ENCODE measurements around the gene CHRNA9. TPM values are rescaled to one million over a fixed set of nuclear protein-coding genes. Genes with fewer than 3 reads are reported as not detected.

CHRNA9 gene
- total RNA-seq, 1 donor from 2014 or later = 10.1 TPM

DNA sequence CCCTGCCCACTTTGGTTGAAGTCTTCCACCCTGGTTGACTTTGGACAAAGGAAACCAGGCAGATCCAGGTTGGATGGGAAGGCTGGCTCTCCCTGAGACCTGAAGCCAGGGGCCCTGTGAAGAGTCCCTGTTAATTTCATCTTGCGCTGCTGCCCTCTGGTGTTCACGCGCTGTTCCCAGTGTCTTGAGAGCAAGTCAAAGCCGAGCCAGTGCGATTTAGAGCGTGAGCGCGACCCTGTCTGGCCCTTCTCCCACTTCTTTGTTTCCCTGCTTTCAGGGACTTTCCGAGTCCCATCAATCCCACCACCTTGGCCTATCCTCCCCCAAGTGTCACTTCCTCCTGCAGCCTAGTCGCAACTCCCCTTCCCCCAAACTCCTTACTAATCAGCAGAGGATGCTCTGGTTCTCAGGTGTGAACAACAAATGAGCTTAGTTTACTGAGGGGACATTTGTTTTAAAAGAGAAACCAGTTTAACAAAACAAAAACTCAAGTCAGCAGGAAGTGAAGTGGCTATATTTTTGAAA is 25.8 kb upstream of the CHRNA9 start:
- peak; percentile 86 for DNase-seq (ENCODE audit: low spot score)

DNA sequence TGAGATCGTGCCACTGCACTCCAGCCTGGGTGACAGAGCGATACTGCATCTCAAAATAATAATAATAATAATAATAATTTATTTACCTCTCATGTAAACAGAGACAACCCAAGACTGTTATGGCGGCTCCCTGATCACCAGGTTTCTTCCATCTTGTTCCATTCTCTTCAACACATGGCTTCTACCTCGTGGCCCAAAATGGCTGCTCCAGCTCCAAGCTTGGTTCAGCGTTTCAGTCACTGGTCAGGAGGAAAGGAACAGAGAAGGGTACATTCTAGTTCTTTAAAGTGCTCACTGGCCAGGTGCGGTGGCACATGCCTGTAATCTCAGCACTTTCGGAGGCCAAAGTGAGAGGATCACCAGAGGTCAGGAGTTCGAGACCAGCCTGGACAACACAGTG is 24.9 kb upstream of the CHRNA9 start:
- DNase-seq (ENCODE audit: low spot score) = no peak

DNA sequence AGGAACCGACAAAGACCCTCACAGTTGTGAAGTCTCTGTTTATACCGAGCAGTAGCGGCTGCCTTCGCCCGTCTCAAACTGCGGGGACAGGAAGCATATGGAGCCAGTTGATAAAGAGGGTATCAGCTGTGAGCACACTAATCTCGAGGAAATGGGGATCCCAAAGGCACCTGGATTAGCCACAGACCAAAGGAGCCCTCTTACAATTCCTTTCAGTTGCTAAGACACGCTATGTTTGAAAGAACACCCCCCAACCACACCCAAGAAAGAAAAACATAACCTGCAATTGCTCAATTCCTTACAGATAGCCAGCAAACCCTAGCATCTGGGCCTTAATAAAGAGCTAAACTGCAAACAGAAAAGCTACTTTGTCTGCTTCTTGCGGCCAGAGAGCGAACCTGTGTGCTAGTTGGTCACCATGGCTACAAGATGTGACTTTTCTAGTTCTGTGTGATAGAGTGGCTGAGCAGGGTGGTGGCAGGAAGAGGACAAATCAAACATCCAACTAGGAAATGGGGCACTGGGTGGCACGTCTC is 23.3 kb upstream of the CHRNA9 start:
- DNase-seq (ENCODE audit: low spot score) = peak; percentile 28

DNA sequence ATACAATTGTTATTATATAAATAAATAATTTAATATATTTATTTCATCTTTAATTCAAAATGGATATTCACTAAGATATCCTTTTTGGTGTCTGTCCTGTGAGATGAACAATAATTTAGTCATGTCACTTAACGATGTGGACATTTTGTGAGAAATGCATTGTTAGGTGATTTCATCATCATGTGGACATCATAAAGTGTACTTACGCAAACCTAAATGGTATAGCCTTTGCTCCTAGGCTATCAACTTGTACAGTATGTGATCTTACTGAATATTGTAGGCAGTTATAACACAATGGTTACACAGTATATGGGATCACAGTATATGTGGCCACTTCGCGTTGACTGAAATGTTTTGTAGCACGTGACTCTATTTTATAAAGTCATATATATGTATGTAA is 20.2 kb upstream of the CHRNA9 start:
- no peak for DNase-seq (ENCODE audit: low spot score)

DNA sequence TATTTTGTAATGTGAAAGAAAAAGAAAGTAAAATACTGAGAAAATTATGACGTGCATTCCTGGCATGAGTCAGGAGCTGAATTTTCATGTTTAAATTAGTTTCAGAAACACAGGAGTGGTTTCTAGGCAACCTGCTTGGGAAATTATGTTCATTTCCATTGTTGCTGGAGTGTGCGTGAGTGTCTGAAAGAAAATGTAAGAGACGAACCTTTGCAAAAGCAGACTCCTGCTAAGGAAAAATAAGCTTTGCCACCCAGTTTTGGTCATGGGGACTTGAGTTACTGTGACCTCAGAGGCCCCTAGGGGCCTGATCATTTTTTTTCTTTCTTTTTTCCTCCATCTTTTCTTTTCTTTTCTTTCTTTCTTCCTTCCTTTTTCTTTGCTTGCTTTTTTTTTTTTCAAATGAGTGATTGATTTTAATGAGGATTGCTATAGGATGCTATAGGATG is 18.8 kb upstream of the CHRNA9 start:
- DNase-seq (ENCODE audit: low spot score) = peak; percentile 79

DNA sequence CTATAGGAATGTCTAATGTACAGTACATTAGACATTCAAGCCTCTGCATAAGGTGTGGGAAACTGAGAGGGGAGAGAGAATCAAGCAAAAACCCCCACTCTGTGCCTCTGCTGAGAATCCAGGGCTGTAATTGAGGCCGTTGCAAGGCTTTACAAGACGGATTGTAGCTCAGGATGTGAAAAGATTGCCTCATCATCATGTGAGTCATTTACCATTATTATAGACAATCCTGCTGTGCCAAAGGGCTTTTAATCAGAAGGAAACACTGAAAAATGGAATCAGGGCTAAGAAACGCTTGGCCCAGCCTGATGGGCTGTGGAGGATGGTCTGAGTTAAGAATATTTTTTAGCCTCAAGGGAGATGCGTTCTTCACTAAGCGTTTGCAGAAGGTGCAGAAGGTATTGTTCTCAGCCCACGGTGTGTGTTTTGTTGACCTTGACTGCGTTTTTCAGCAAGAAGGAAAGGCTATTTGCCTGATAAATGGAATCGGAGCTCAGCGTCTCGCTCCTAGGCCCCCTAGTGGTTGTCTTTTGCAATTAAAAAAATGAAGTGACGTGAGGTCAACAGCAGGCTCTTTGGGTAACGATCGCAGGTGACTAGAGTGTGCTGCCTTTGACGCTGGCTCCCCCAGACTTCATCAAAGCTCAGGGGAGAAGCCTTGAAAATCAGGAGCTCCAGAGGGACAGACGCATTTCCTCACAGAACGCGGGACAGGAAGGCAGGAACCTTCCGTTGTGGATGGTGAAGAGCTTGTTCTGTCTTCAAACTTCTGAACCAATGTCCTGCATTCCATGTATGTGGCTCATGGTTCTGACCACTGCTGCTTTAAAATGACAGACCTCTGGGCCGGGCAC is 18.1 kb upstream of the CHRNA9 start:
- DNase-seq (ENCODE audit: low spot score) = peak; percentile 84

DNA sequence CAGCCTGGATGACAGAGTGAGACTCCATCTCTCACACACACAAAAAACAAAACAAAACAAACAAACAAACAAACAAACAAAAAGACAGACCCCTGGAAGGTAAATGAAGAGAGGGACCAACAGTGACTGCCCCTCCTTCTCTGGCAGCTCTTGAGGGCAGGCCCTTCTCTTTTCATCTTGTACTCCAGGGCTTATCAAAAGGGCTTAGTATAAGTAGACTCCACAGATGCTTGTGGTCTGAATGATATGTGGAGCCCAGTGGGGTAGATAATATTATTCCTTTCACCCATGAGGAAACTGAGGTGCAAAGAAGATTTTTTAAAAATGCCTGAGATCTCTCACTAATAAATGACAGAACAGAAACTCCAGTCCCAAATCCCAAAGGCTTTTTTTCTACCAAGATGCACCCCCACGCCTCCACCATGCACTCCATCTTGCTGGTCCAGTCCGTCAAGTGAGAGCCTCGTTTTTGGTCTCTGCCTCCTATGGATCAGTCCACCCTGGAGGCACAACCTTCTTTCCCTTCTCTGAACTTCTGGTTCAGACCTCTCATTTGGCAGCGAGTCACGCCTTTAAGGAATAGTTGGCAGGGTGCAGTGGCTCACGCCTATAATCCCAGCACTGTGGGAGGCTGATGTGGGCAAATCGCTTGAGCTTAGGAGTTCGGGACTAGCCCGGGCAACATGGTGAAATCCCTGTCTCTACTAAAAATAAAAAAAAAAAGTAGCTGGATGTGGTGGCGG is 17.0 kb upstream of the CHRNA9 start:
- DNase-seq (ENCODE audit: low spot score) = peak; percentile 40

DNA sequence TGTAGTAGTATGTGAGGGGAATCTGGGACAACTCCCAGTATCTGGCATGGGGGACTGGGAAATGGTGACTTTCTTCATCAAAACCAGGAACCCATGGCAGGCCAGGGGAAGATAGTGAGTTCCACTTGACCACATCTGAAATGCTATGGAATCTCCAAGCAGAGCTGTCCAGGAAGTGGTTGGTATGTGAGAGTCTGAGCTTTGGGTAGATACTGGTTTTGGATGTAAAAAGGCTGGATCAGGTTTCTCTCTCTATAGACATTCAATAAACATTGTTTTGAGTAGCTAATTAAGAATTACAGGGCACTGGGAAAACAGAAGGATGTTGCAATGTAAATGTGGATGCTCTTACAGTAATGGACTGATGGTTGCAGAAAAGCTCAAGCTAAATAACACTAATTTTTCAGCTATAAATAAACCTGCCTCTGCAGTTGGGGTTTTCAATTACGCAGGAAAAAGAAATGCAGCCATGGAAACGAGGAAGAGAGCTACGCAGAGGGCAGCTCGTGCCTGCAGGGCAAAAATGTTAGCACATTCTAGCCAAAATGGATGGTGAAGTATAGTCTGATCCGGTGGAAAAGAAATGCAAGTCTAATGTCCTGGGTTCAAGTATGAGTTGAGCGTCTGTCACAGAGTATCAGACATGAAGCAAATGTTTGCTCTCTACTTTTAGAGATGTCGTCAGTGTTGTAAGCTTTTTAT is 13.4 kb upstream of the CHRNA9 start:
- peak; percentile 48 for DNase-seq (ENCODE audit: low spot score)

DNA sequence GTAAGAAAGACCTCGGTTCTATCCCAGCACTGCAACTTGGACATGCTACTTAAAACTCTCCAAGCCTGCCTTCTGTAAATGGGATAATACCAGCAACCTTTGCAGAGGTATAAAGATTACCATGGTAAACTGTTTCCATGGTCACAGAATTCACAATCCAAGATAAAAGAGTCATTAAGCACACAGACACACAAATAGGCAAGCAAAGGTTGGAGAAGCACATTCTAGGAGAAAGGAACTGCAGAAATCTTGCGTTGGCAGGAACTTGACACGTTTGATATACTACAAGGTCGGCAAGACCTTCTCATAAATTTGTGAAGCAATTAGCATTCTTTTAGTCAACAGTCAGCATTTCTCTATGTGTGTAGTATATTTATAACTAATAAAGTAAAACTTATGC is 12.3 kb upstream of the CHRNA9 start:
- DNase-seq (ENCODE audit: low spot score) = peak; percentile 30

DNA sequence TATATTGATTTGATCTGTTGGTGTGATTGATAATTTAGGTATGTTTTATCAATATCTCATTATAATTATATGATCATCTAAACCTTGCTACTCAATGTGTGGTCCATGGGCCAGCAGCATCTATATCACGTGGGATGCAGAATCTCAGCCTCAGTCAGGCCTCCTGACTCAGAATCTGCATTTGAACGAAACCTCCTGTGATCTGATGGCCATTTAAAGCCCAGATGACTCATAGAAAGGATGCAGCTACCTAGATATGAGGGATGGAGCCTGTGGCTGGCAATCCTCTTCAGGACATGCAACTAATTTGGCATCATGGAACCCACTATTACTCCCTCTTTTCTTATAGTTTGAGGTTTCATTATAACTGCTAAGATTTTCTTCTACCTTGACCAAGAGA is 11.3 kb upstream of the CHRNA9 start:
- DNase-seq (ENCODE audit: low spot score) = no peak

DNA sequence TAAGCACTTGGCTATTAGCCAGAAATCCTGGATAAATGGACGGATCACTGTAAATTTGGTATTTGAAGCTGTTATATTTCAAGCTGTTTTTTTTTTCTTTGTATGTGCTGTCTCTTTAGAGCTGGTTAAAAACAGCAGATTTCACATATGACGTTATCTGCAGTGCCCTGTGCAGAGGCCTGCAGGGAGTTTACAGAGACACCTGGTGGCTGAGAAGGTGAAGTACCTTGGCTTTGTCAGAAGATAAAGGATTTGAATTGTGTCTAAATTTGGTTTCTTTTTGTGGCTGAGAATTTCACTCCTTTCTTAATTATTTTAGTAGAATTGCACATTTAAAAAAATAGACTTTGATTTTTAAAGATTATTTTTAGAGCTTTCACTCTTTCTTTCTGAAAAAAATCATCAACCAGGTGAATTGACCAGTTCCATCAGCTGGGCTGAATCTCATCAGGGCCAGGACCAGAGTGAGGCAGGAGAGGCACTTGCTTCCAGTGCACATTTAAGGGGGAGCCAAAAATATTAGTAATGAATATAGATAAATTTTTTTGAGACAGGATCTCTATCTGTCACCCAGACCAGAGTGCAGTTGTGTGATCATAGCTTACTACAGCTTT is 9.6 kb upstream of the CHRNA9 start:
- DNase-seq (ENCODE audit: low spot score) = peak; percentile 82

DNA sequence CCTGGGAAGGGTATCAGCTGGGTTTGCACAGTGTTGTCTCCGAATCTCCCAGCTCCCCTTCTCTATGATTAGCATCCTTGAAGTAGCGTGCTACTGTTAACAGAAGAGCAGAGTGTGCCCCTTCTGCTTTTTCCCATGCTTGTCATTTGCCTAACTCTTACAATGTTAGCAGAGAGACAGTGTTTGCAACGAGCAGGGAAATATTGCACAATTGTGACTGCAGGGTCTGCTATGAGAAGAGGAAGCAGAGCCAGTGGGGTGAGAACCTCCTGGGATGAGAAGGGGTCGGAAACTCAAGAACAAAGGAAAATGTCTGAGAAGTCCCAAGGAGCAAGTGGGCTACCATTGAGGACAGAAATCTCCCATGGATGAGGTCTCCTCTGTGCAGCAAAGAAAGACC is 7.8 kb upstream of the CHRNA9 start:
- DNase-seq (ENCODE audit: low spot score) = peak; percentile 63

DNA sequence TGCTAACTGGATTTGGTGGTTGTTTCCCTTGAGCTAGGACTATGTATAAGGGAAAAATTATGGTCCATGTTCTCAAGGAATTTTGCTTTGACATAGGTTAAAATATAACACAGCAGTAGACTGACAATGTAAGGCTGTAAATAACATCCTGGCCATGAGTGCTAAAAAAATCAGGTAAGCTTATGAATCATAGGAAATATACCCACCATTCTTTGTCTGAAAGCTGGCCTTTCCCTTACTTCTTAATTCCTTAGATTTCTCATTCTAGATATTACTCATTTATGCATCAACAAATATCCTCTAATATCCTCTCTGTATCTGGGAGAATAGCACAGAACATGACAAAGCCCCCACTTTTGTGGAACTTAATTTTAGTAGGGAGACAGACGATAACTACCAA is 6.8 kb upstream of the CHRNA9 start:
- DNase-seq (ENCODE audit: low spot score) = no peak

DNA sequence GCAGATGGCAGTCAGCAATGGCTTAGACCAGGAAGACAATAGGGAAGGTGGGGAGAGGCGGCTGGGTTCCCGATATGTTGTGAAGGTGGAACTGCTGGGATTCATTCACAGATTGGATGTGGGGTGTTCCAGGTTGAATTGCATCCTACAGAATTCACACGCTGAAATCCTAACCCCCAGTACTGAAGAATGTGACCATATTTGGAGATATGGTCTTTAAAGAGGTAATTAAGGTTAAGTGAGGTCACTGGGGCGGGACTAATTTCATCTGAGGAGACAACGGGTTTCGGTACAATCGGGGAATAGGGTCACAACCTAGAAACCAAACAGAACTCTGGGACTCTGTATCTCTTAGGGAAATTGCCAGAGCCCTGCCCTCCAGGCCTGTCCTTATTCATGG is 5.3 kb upstream of the CHRNA9 start:
- DNase-seq (ENCODE audit: low spot score) = no peak

DNA sequence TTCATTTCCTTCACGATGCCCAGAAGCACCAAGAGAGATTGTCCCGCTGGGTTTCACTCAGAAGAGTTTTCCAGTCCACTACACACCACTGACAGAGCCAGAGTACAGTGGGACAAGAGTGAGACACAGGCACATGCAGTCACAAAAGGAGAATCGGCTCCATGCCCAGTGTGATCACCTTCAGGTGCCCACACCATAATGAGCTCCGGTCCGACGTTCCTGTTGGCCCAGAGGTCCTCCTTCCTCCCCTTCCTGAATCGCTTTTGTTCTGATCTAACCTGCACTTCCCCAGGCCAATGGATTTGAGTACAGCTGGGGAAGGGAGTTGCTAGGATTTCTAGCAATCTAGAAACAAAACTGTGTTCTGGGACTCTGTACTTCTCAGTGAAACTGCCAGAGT is 4.6 kb upstream of the CHRNA9 start:
- no peak for DNase-seq (ENCODE audit: low spot score)

DNA sequence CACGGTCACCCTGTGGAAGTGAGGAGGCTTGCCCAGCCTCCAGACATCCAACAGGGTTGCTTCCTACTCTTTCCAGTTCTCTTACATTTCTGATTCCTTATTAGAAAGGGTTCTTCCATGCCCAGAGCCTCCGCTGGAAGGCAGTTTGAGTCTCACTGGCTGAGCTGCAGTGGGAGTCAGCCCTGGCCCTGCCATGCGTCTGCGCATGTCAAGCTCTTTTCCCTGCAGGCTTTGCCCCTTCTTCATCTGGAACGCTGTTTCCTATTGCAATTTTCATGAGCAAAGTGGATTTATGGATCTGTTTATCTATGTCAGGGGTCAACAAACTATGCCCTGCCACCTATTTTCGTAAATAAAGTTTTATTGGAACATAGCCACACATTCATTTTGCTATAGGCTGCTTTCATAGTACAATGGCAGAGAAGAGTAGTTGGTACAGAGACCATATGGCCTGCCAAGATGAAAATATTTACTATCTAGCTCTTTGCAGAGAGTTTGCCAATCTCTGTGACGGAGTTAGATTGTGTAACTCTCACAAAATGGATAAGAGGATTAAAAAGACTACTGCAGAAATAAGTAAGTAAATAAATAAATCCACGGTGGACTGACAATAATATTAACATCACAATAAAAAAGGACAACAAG is 3.9 kb upstream of the CHRNA9 start:
- DNase-seq (ENCODE audit: low spot score) = no peak

DNA sequence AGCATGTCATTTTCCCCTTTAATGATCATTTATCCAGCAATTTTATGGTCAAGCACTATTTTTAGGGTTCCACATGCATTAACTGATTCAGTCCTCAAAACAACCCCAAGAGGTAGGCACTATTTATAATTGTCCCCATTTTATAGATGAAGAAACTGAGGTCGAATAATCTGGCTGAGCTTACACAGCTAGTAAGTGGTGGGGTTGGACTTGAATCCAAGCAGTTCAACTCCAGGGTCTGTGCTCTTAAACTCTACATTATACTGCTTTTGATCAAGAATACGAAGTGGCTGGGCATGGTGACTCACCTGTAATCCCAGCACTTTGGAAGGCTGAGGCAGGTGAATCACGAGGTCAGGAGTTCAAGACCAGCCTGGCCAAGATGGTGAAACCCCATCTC is 3.2 kb upstream of the CHRNA9 start:
- no peak for DNase-seq (ENCODE audit: low spot score)

DNA sequence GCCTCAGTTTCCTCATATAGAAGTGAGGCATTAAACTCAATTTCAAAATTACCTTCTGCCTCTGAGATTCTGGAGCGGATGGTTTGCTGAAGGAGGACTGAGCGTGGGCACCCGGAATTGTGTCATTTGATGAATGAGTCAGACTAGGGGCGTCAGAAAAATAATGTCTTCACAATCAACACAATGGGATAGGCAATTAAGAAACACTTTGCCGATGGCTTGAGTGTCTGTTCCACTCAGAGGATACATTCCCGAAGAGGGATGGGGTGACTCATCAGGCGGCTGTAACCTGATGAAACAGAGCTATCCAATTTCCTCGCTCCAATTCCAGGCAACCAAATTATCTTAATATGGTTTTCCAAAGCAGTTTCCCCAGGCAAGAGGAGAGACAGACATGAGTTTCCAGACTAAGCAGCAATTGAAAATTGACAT is 1.2 kb upstream of the CHRNA9 start:
- no peak for DNase-seq (ENCODE audit: low spot score)

DNA sequence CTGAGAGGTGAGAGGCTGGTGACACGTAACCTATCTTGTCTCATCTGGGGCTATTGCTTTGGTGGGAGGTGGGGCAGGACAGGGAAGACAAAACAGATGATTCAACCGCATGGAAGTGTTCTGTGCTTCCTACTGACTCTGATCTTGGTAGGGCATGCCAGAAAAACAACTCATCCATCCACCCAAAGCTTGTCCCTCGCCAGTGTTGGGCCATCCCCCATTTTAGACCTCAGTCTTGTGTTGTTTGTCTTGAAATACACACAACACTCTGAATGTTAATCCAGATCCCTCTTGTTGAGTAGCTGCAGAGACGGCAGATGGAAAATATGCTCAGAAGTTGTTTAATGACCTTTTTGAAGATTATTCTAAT is 377 bp downstream of the CHRNA9 start:
- peak; percentile 40 for DNase-seq (ENCODE audit: low spot score)

DNA sequence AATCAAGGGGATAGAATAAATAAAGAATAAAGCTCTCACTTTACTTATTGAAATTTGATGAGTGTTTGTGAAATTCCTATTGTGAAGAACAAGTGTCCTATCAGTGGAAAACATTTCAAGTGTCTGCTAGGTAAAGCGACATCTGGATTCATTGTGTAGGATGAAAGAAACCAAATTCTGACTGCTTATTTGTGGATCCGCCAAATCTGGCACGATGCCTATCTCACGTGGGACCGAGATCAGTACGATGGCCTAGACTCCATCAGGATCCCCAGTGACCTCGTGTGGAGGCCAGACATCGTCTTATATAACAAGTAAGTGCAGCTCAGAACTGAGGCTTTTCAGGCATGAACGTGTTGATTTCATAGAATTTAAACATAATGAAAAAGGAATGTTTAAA is 1.9 kb downstream of the CHRNA9 start:
- no peak for DNase-seq (ENCODE audit: low spot score)

DNA sequence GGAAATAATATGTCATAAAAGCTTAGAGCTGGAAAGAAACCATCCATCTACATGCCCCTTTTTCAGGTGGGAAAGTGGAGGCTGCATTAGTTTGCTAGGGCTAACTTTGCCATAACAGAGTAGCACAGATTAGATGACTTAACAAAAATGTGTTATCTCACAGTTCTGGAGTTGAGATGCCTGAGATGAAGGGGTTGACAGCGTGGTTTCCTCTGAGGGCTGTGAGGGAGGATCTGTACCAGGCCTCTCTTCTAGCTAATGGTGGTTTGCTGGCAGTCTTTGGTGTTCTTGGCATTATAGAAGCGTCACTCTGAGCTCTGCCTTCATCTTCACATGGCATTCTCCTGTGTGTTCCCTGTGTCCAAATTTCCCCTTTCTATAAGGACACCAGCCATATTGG is 2.4 kb downstream of the CHRNA9 start:
- no peak for DNase-seq (ENCODE audit: low spot score)
